Dendritic cell treated with granulocyte-macrophage colony-stimulating factor and Interleukin-4, amounts not matched to agents 40 ng/mL and 50 ng/mL, for 4 days (primary cell): ENCODE measurements around the gene SCUBE3.

Experiments
- H3K27ac Mint-ChIP-seq: one replicate; pipeline ENCODE4 v1.8.0; 2022; ENCODE audit warnings: mild to moderate bottlenecking, mixed read lengths
- H3K27me3 Mint-ChIP-seq: one replicate; pipeline ENCODE4 v1.8.0; 2022; ENCODE audit warnings: mild to moderate bottlenecking, mixed read lengths
- H3K36me3 Mint-ChIP-seq: one replicate; pipeline ENCODE4 v1.8.0; 2022; ENCODE audit warnings: low read depth, mixed read lengths
- H3K4me1 Mint-ChIP-seq: one replicate; pipeline ENCODE4 v1.8.0; 2022; ENCODE audit warnings: low read depth, mixed read lengths
- H3K4me3 Mint-ChIP-seq: one replicate; pipeline ENCODE4 v1.8.0; 2022; ENCODE audit warnings: mild to moderate bottlenecking, moderate library complexity, mixed read lengths
- H3K9me3 Mint-ChIP-seq: one replicate; pipeline ENCODE4 v1.8.0; 2022; ENCODE audit warnings: mixed read lengths
- intact Hi-C: fragments of 100-400 bp; cut with micrococcal nuclease; formaldehyde crosslinking; loops from one replicate; pipeline ENCODE4 v1.15.0; 2022

The SCUBE3 gene

GRCh38 chr6:35176301-35177024 lies 37.3 kb upstream of the SCUBE3 start:
- H3K36me3 Mint-ChIP-seq = no peaks in the 10 kb centered on the region
- peaks cover 7% of the 10 kb centered on the region for H3K9me3 Mint-ChIP-seq
- H3K27ac Mint-ChIP-seq = no peak overlapping the region
- no peaks in the 10 kb centered on the region for H3K4me1 Mint-ChIP-seq
- no peak overlapping the region for H3K4me3 Mint-ChIP-seq
- intact Hi-C loops = no loop called here
- H3K27me3 Mint-ChIP-seq = peaks cover 11% of the 10 kb centered on the region

GRCh38 chr6:35177157-35177556 lies 36.6 kb upstream of the SCUBE3 start:
- peaks cover 16% of the 10 kb centered on the region for H3K27me3 Mint-ChIP-seq
- no peak overlapping the region for H3K27ac Mint-ChIP-seq
- H3K36me3 Mint-ChIP-seq = no peaks in the 10 kb centered on the region
- no peak overlapping the region for H3K4me3 Mint-ChIP-seq
- intact Hi-C loops = no loop called here
- peaks cover 7% of the 10 kb centered on the region for H3K9me3 Mint-ChIP-seq
- H3K4me1 Mint-ChIP-seq = no peaks in the 10 kb centered on the region

- H3K9me3 Mint-ChIP-seq = peaks cover 7% of the 10 kb centered on the region
Observed at GRCh38 chr6:35177596-35177995, 36.2 kb upstream of the SCUBE3 start.

GRCh38 chr6:35178012-35178411 lies 35.7 kb upstream of the SCUBE3 start:
- Mint-ChIP-seq H3K27me3 (peaks cover 19% of the 10 kb centered on the region), H3K4me1 (no peaks in the 10 kb centered on the region), H3K36me3 (no peaks in the 10 kb centered on the region), H3K9me3 (peaks cover 7% of the 10 kb centered on the region), H3K27ac (no peak overlapping the region), H3K4me3 (no peak overlapping the region)
- intact Hi-C loops = no loop called here

More at GRCh38 chr6:35177596-35177995, 36.2 kb upstream of the SCUBE3 start:
- Mint-ChIP-seq H3K27me3 (peaks cover 15% of the 10 kb centered on the region), H3K4me3 (no peak overlapping the region), H3K36me3 (no peaks in the 10 kb centered on the region), H3K27ac (no peak overlapping the region), H3K4me1 (no peaks in the 10 kb centered on the region)
- intact Hi-C loops = no loop called here

GRCh38 chr6:35178932-35179832 lies 34.6 kb upstream of the SCUBE3 start:
- no peak overlapping the region for H3K4me3 Mint-ChIP-seq
- peaks cover 15% of the 10 kb centered on the region for H3K27me3 Mint-ChIP-seq
- peaks cover 7% of the 10 kb centered on the region for H3K9me3 Mint-ChIP-seq
- no peaks in the 10 kb centered on the region for H3K36me3 Mint-ChIP-seq
- intact Hi-C loops = no loop called here
- H3K27ac Mint-ChIP-seq = no peak overlapping the region
- H3K4me1 Mint-ChIP-seq = no peaks in the 10 kb centered on the region

- no peak overlapping the region for H3K27ac Mint-ChIP-seq
- no peaks in the 10 kb centered on the region for H3K36me3 Mint-ChIP-seq
- H3K9me3 Mint-ChIP-seq = peaks cover 7% of the 10 kb centered on the region
- no peak overlapping the region for H3K4me3 Mint-ChIP-seq
- intact Hi-C loops = no loop called here
- H3K27me3 Mint-ChIP-seq = peaks cover 15% of the 10 kb centered on the region
- H3K4me1 Mint-ChIP-seq = no peaks in the 10 kb centered on the region
Observed at GRCh38 chr6:35179901-35180535, 33.7 kb upstream of the SCUBE3 start.

- H3K27ac Mint-ChIP-seq = no peak overlapping the region
- peaks cover 16% of the 10 kb centered on the region for H3K27me3 Mint-ChIP-seq
- peaks cover 7% of the 10 kb centered on the region for H3K9me3 Mint-ChIP-seq
- intact Hi-C loops = no loop called here
- no peaks in the 10 kb centered on the region for H3K36me3 Mint-ChIP-seq
- H3K4me1 Mint-ChIP-seq = no peaks in the 10 kb centered on the region
- H3K4me3 Mint-ChIP-seq = no peak overlapping the region
Observed at GRCh38 chr6:35181308-35181932, 32.3 kb upstream of the SCUBE3 start.

- H3K27ac Mint-ChIP-seq = no peak overlapping the region
- no peaks in the 10 kb centered on the region for H3K4me1 Mint-ChIP-seq
- intact Hi-C loops = no loop called here
- no peak overlapping the region for H3K4me3 Mint-ChIP-seq
- H3K27me3 Mint-ChIP-seq = peaks cover 16% of the 10 kb centered on the region
- H3K9me3 Mint-ChIP-seq = peaks cover 5% of the 10 kb centered on the region
- no peaks in the 10 kb centered on the region for H3K36me3 Mint-ChIP-seq
Observed at GRCh38 chr6:35181933-35182612, 31.7 kb upstream of the SCUBE3 start.

GRCh38 chr6:35183281-35183680 lies 30.5 kb upstream of the SCUBE3 start:
- no peak overlapping the region for H3K27ac Mint-ChIP-seq
- H3K9me3 Mint-ChIP-seq = no peaks in the 10 kb centered on the region
- H3K36me3 Mint-ChIP-seq = no peaks in the 10 kb centered on the region
- intact Hi-C loops = no loop called here
- H3K4me1 Mint-ChIP-seq = no peaks in the 10 kb centered on the region
- no peak overlapping the region for H3K4me3 Mint-ChIP-seq
- H3K27me3 Mint-ChIP-seq = peaks cover 17% of the 10 kb centered on the region

- Mint-ChIP-seq H3K4me3 (no peak overlapping the region), H3K9me3 (no peaks in the 10 kb centered on the region), H3K27me3 (peaks cover 17% of the 10 kb centered on the region), H3K27ac (no peak overlapping the region), H3K36me3 (no peaks in the 10 kb centered on the region), H3K4me1 (no peaks in the 10 kb centered on the region)
- intact Hi-C loops = no loop called here
Observed at GRCh38 chr6:35183935-35184334, 29.8 kb upstream of the SCUBE3 start.

- H3K27me3 Mint-ChIP-seq = peaks cover 17% of the 10 kb centered on the region
- no peak overlapping the region for H3K4me3 Mint-ChIP-seq
- H3K9me3 Mint-ChIP-seq = no peaks in the 10 kb centered on the region
- intact Hi-C loops = no loop called here
- no peaks in the 10 kb centered on the region for H3K36me3 Mint-ChIP-seq
- no peaks in the 10 kb centered on the region for H3K4me1 Mint-ChIP-seq
- no peak overlapping the region for H3K27ac Mint-ChIP-seq
Observed at GRCh38 chr6:35184580-35185301, 29.0 kb upstream of the SCUBE3 start.

GRCh38 chr6:35185302-35185681 lies 28.5 kb upstream of the SCUBE3 start:
- H3K4me3 Mint-ChIP-seq = no peak overlapping the region
- no peaks in the 10 kb centered on the region for H3K4me1 Mint-ChIP-seq
- intact Hi-C loops = no loop called here
- H3K36me3 Mint-ChIP-seq = no peaks in the 10 kb centered on the region
- H3K9me3 Mint-ChIP-seq = no peaks in the 10 kb centered on the region
- H3K27ac Mint-ChIP-seq = no peak overlapping the region
- peaks cover 17% of the 10 kb centered on the region for H3K27me3 Mint-ChIP-seq

GRCh38 chr6:35185971-35186370 lies 27.8 kb upstream of the SCUBE3 start:
- Mint-ChIP-seq H3K27me3 (peaks cover 20% of the 10 kb centered on the region), H3K36me3 (no peaks in the 10 kb centered on the region), H3K4me3 (no peak overlapping the region), H3K9me3 (no peaks in the 10 kb centered on the region), H3K27ac (no peak overlapping the region), H3K4me1 (no peaks in the 10 kb centered on the region)
- intact Hi-C loops = no loop called here
